ENCODE measurements around the gene POLR1E.
A peak's percentile ranks its signal among the peaks of the same experiment; 100 is the strongest.
"Not testable (repeated sequence)": the region's sequence is repeated elsewhere in the genome, so short reads cannot be mapped to it uniquely, and the experiment has no call there.

POLR1E gene

DNA sequence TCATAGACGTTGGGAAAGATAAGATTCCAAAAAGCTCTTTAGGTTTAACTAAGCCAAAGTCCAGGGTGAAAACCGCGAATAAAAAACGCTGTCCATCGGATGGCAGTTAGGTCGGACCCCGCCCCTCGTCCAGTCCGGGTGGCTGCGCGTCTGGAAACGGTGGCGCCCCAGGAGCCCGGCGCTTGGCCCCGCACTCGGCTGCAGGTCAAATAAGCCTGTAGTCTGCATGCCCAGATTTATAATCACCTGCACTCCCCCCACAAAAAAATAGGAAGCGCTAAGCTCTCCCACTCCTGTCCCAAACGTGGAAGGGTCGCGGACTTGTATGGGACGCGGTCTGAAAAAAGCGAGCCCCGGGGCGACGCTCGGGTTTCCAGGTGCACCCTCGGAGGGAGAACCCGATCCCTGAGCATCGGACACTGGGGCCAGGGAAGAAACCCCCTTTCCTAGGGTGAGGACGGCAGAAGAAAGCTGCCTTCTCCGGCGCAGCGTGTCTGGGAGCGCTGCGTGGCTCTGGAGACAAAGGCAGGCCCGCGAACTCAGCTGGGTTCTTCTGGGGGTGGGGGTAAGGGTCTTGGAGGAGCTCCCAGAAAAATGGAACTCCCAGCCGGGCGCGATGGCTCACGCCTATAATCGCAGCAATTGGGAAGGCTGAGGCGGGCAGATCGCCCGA lies 19.6 kb upstream of the POLR1E start:
- Histone ChIP-seq H3K36me3 (ENCODE audit: control insufficient read depth, low read length) (peaks cover 14% of the 10 kb centered on the region; the same call in 1 of the 2 replicates), H3K27ac (ENCODE audit: low read depth, low read length) (peak overlapping the region; percentile 74), H3K27me3 (ENCODE audit: control insufficient read depth, low read length) (no peaks in the 10 kb centered on the region), H3F3A (ENCODE audit: control insufficient read depth, insufficient read depth) (peaks cover 7% of the 10 kb centered on the region), H3K4me3 (ENCODE audit: low read length) (peak overlapping the region; percentile 98), H3K4me1 (ENCODE audit: control insufficient read depth, low read length) (peaks cover 34% of the 10 kb centered on the region), H3K9me2 (replicated peaks; ENCODE audit: control insufficient read depth, low read length) (no peaks in the 10 kb centered on the region), H3K4me2 (ENCODE audit: low read length) (peak overlapping the region; percentile 99), H3K9me3 (ENCODE audit: control insufficient read depth, insufficient read depth, low read length) (no peaks in the 10 kb centered on the region), H4K20me1 (ENCODE audit: control insufficient read depth, insufficient read depth, low read depth, low read length) (0 out of 2 replicates have a peak, but pooled peaks cover 6% of the 10 kb centered on the region), H3K79me2 (ENCODE audit: control insufficient read depth, low read length) (peaks cover 39% of the 10 kb centered on the region)
- TF ChIP-seq EZH2phosphoT487 (IDR thresholded peaks at IDR 0.05; ENCODE audit: borderline replicate concordance, low read length), result no peak
- TF ChIP-seq, protein P1, sequence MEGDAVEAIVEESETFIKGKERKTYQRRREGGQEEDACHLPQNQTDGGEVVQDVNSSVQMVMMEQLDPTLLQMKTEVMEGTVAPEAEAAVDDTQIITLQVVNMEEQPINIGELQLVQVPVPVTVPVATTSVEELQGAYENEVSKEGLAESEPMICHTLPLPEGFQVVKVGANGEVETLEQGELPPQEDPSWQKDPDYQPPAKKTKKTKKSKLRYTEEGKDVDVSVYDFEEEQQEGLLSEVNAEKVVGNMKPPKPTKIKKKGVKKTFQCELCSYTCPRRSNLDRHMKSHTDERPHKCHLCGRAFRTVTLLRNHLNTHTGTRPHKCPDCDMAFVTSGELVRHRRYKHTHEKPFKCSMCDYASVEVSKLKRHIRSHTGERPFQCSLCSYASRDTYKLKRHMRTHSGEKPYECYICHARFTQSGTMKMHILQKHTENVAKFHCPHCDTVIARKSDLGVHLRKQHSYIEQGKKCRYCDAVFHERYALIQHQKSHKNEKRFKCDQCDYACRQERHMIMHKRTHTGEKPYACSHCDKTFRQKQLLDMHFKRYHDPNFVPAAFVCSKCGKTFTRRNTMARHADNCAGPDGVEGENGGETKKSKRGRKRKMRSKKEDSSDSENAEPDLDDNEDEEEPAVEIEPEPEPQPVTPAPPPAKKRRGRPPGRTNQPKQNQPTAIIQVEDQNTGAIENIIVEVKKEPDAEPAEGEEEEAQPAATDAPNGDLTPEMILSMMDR (IDR thresholded peaks at IDR 0.05; ENCODE audit: low read depth, low read length, poor library complexity, severe bottlenecking), result no peak

DNA sequence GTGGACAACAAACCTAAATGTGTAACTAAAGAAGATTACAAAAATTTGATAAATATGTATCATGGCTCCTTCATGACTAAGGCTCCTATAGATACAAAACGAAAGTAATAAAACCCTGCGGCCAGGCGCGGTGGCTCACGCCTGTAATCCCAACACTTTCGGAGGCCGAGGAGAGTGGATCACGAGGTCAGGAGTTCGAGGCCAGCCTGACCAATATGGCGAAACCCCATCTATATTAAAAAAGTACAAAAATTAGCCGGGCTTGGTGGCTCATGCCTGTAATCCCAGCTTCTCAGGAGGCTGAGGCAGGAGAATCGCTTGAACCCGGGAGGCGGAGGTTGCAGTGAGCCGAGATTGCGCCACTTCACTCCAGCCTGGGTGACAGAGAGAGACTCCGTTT lies 18.2 kb upstream of the POLR1E start:
- H4K20me1 ChIP-seq (ENCODE audit: control insufficient read depth, insufficient read depth, low read depth, low read length); H3K27me3 ChIP-seq (ENCODE audit: control insufficient read depth, low read length); H3K9me2 ChIP-seq (replicated peaks; ENCODE audit: control insufficient read depth, low read length); H3K4me2 ChIP-seq (ENCODE audit: low read length); H3K9me3 ChIP-seq (ENCODE audit: control insufficient read depth, insufficient read depth, low read length); H3K4me3 ChIP-seq (ENCODE audit: low read length); H3K27ac ChIP-seq (ENCODE audit: low read depth, low read length): not testable (repeated sequence)
- Histone ChIP-seq H3F3A (ENCODE audit: control insufficient read depth, insufficient read depth) (peaks cover 12% of the 10 kb centered on the region), H3K4me1 (ENCODE audit: control insufficient read depth, low read length) (peaks cover 31% of the 10 kb centered on the region), H3K79me2 (ENCODE audit: control insufficient read depth, low read length) (peaks cover 25% of the 10 kb centered on the region), H3K36me3 (ENCODE audit: control insufficient read depth, low read length) (peaks cover 14% of the 10 kb centered on the region; the same call in 1 of the 2 replicates)

DNA sequence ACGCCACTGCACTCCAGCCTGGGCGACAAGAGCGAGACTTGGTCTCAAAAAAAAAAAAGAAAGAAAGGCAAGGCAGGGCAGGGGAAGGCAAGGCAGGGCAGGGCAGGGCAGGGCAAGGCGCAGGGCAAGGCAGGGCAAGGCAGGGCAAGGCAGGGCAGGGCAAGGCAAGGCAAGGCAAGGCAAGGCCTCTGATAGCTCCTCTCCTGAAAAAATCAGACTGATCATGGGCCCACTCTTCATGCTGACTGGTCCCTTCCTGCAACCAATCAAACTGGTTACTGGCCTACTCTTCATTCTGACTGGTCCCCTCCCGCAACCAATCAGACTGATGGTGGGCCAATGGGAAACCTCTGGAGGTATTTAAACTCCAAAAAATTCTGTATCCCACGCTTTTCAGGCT lies 17.1 kb upstream of the POLR1E start:
- no peak overlapping the region for H3K27ac ChIP-seq (ENCODE audit: low read depth, low read length)

More for the DNA sequence above, 17.1 kb upstream of the POLR1E start:
- Histone ChIP-seq H3K9me2 (replicated peaks; ENCODE audit: control insufficient read depth, low read length) (no peaks in the 10 kb centered on the region), H4K20me1 (ENCODE audit: control insufficient read depth, insufficient read depth, low read depth, low read length) (0 out of 2 replicates have a peak, but pooled peaks cover 5% of the 10 kb centered on the region), H3K4me2 (ENCODE audit: low read length) (no peak overlapping the region), H3F3A (ENCODE audit: control insufficient read depth, insufficient read depth) (peaks cover 12% of the 10 kb centered on the region), H3K36me3 (ENCODE audit: control insufficient read depth, low read length) (peaks cover 11% of the 10 kb centered on the region; the same call in 1 of the 2 replicates), H3K4me1 (ENCODE audit: control insufficient read depth, low read length) (peaks cover 20% of the 10 kb centered on the region), H3K9me3 (ENCODE audit: control insufficient read depth, insufficient read depth, low read length) (no peaks in the 10 kb centered on the region), H3K4me3 (ENCODE audit: low read length) (no peak overlapping the region), H3K79me2 (ENCODE audit: control insufficient read depth, low read length) (peaks cover 14% of the 10 kb centered on the region), H3K27me3 (ENCODE audit: control insufficient read depth, low read length) (no peaks in the 10 kb centered on the region)
- no peak for TF ChIP-seq EZH2phosphoT487 (IDR thresholded peaks at IDR 0.05; ENCODE audit: borderline replicate concordance, low read length)
- TF ChIP-seq, protein P1 (IDR thresholded peaks at IDR 0.05; ENCODE audit: low read depth, low read length, poor library complexity, severe bottlenecking), result no peak
